ENCODE results near the gene MPRIP.

The MPRIP gene

GRCh38 chr17:17221329-17221728 is 179.1 kb downstream of the MPRIP start:
- DNase-seq: no peak

GRCh38 chr17:17223736-17224135 is 181.5 kb downstream of the MPRIP start:
- DNase-seq: no peak

- DNase-seq: no peak
Observed at GRCh38 chr17:17224137-17224536, 181.9 kb downstream of the MPRIP start.

GRCh38 chr17:17225901-17226300 is 183.6 kb downstream of the MPRIP start:
- DNase-seq: no peak

GRCh38 chr17:17226451-17227265 is 184.4 kb downstream of the MPRIP start:
- no peak for DNase-seq

- no peak for DNase-seq
Observed at GRCh38 chr17:17227608-17228520, 185.6 kb downstream of the MPRIP start.

- no peak for DNase-seq
Observed at GRCh38 chr17:17228521-17229279, 186.4 kb downstream of the MPRIP start.

- DNase-seq: no peak
Observed at GRCh38 chr17:17229416-17230384, 187.4 kb downstream of the MPRIP start.

GRCh38 chr17:17231621-17232302 is 189.5 kb downstream of the MPRIP start:
- DNase-seq: no peak

- DNase-seq: no peak
Observed at GRCh38 chr17:17232303-17232621, 190.0 kb downstream of the MPRIP start.

- DNase-seq: no peak
Observed at GRCh38 chr17:17235212-17236174, 193.2 kb downstream of the MPRIP start.

- DNase-seq: no peak
Observed at GRCh38 chr17:17236295-17237025, 194.2 kb downstream of the MPRIP start.

- DNase-seq: peak; percentile 27 to 54
Observed at GRCh38 chr17:17237026-17237799, 195.0 kb downstream of the MPRIP start, which contains the start of gene FLCN. Gene FLCN (minus strand): TSS chr17:17237168. CDS start chr17:17228137, 9,031 bp downstream.

GRCh38 chr17:17239832-17240231 is 197.6 kb downstream of the MPRIP start:
- DNase-seq: no peak

- no peak for DNase-seq
Observed at GRCh38 chr17:17241656-17242055, 199.4 kb downstream of the MPRIP start.

GRCh38 chr17:17242246-17242645 is 200.0 kb downstream of the MPRIP start:
- no peak for DNase-seq
